Stimulated activated naive CD8-positive, alpha-beta T cell treated with anti-CD3 and anti-CD28 coated beads, Interleukin-15, Interleukin-2, amounts not matched to agents 100 ng/mL and 50 ng/mL, for 24 hours (primary cell): ENCODE results near the gene KRT4.

Experiments
- H3K27ac Mint-ChIP-seq: one replicate; pipeline ENCODE4 v1.8.0; 2021; ENCODE audit warnings: mild to moderate bottlenecking, mixed read lengths
- H3K27me3 Mint-ChIP-seq: one replicate; pipeline ENCODE4 v1.8.0; 2021; ENCODE audit warnings: mixed read lengths
- H3K36me3 Mint-ChIP-seq: one replicate; pipeline ENCODE4 v1.8.0; 2021; ENCODE audit warnings: low read depth, mixed read lengths
- H3K4me1 Mint-ChIP-seq: one replicate; pipeline ENCODE4 v1.8.0; 2021; ENCODE audit warnings: low read depth, mixed read lengths
- H3K4me3 Mint-ChIP-seq: one replicate; pipeline ENCODE4 v1.8.0; 2021; ENCODE audit warnings: mild to moderate bottlenecking, mixed read lengths
- H3K9me3 Mint-ChIP-seq: one replicate; pipeline ENCODE4 v1.8.0; 2021; ENCODE audit warnings: mixed read lengths

KRT4 gene

GRCh38 chr12:52759218-52759617 lies 54.7 kb downstream of the KRT4 start:
- no peaks in the 10 kb centered on the region for H3K4me1 Mint-ChIP-seq
- H3K27ac Mint-ChIP-seq, result no peak overlapping the region
- H3K9me3 Mint-ChIP-seq, result peaks cover 18% of the 10 kb centered on the region

GRCh38 chr12:52757449-52758176 lies 56.3 kb downstream of the KRT4 start:
- no peaks in the 10 kb centered on the region for H3K27me3 Mint-ChIP-seq
- H3K27ac Mint-ChIP-seq, result no peak overlapping the region
- H3K9me3 Mint-ChIP-seq, result peaks cover 13% of the 10 kb centered on the region
- H3K36me3 Mint-ChIP-seq, result no peaks in the 10 kb centered on the region
- no peaks in the 10 kb centered on the region for H3K4me1 Mint-ChIP-seq
- H3K4me3 Mint-ChIP-seq, result no peak overlapping the region

More at GRCh38 chr12:52759218-52759617, 54.7 kb downstream of the KRT4 start:
- Mint-ChIP-seq H3K27me3 (no peaks in the 10 kb centered on the region), H3K36me3 (no peaks in the 10 kb centered on the region), H3K4me3 (no peak overlapping the region)
